ENCODE results near the gene RMND5B.

Gene RMND5B

DNA sequence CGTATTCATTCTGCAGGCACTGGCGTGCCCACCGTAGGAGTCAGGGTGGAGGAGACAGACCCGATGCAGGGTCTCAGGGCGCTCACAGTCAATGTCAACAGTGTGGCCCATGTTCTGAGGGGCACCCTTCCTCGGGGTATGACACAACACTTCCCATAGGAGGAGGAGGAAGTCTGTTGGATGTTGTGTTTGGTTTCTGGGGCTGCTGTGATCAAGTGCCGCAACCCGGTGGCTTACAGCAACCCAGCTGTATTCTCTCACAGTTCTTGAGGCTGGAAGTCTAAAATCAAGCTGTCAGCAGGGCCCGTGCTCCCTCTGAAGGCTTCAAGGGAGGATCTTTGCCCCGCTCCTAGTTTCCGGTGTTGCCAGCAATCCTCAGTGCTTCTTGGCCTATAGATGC is 67.9 kb downstream of the RMND5B start:
- H3K27me3 Mint-ChIP-seq (ENCODE audit: low read depth): peaks cover 18% of the 10 kb centered on the region
- H3K9me3 Mint-ChIP-seq: no peaks in the 10 kb centered on the region
- H3K4me1 Mint-ChIP-seq: peaks cover 6% of the 10 kb centered on the region
- H3K4me3 Mint-ChIP-seq: no peak overlapping the region
- H3K27ac Mint-ChIP-seq: no peak overlapping the region
- H3K36me3 Mint-ChIP-seq (ENCODE audit: low read depth): no peaks in the 10 kb centered on the region
- TF ChIP-seq, protein P1, sequence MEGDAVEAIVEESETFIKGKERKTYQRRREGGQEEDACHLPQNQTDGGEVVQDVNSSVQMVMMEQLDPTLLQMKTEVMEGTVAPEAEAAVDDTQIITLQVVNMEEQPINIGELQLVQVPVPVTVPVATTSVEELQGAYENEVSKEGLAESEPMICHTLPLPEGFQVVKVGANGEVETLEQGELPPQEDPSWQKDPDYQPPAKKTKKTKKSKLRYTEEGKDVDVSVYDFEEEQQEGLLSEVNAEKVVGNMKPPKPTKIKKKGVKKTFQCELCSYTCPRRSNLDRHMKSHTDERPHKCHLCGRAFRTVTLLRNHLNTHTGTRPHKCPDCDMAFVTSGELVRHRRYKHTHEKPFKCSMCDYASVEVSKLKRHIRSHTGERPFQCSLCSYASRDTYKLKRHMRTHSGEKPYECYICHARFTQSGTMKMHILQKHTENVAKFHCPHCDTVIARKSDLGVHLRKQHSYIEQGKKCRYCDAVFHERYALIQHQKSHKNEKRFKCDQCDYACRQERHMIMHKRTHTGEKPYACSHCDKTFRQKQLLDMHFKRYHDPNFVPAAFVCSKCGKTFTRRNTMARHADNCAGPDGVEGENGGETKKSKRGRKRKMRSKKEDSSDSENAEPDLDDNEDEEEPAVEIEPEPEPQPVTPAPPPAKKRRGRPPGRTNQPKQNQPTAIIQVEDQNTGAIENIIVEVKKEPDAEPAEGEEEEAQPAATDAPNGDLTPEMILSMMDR (IDR thresholded peaks at IDR 0.05; ENCODE audit: unreplicated experiment in 3 of 3): no peak

DNA sequence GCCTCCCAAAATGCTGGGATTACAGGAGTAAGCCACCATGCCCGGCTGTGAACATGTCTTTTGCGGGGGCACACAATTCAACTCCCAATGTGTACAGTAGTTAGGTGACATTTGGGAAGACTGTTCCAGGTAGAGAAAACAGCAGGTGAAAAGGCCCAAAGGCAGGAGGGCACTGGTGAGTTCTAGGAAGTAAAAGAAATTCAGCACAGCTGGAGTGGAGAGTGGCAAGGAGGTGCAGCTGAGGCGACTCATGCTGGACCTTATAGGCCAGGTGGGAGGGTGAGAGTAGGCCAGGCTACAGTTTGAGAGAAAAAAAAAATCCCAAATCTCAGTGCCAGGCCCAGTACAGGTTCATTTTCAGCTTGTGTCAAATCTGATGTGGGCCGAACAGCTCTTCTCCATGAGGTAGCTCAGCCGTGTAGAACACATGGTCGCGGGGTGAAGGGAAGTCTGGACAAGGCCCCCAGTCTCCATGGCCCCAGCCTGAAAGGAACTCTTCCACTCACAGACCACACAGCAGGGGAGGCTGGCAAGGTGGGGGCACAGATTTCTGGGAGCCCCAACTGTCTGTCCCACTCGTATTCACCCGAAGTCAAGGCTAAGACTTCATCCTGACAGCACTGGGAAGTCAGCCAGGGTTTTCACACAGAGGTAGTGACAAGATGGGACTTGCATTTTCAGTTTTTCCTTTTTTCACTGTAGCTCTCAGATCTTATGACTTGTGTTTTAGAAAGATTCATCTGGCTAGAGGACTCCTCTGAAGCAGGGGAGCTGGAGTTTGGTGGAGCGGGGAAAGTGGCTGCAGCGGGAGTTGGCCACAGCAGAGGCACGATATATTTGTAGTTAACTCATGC is 69.0 kb downstream of the RMND5B start:
- TF ChIP-seq, protein P1 (IDR thresholded peaks at IDR 0.05; ENCODE audit: unreplicated experiment in 3 of 3): no peak
- Mint-ChIP-seq H3K4me3 (peak overlapping the region in 1 of 3 experiments; percentile 24), H3K27ac (peak overlapping the region; percentile 1 to 27 (median 4)), H3K27me3 (ENCODE audit: low read depth) (peaks cover 15% of the 10 kb centered on the region), H3K9me3 (no peaks in the 10 kb centered on the region), H3K4me1 (peaks cover 10% of the 10 kb centered on the region), H3K36me3 (ENCODE audit: low read depth) (peaks cover 3% of the 10 kb centered on the region)
